GM18867 (cell line): Measurements from ENCODE around the gene MAP3K4.
"Not testable (repeated sequence)": the region's sequence is repeated elsewhere in the genome, so short reads cannot be mapped to it uniquely, and the experiment has no call there.

ENCODE experiments used
- ATAC-seq: cut with Tn5 transposase; IDR thresholded peaks from one replicate; pipeline ENCODE4 v1.9.1; 2021; ENCODE audit warnings: mild to moderate bottlenecking, moderate library complexity; ENCODE audit not compliant: unreplicated experiment

MAP3K4 gene

DNA sequence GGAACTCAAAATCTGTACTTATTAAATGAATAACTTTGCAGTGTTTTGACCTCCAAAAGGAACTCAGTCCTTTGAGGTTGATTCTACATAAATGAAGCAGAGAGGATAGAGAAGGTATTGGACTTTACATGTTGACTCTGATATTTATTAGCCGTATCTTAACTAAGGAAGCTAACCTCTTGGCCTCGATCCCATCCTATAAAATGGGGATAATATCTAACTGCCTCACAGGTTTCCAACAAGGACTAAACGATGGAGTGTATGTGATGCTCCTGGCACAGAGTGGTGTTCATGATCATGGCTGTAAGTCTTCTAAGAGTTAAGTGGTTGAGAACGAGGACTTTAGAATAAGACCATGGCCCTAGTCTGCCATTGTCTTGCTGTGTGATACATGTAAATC is 24.2 kb upstream of the MAP3K4 start:
- no peak for ATAC-seq

DNA sequence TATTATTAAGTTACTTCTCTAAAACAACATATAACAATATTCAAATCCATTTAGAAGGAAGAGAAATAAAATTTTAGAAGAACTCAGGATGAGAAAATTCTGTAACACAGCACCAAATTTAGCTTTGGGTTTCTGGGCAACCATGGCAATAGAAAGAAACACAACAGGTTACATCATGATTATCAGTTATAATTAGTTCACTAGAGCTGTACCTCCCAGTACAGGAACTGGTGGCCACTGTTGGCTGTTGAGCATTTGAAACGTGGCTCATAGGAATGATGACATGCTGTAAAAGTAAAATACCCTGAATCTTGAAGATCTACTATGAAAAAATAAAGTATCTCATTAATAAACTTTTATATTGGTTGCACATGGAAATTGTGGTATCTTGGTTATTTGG is 23.7 kb upstream of the MAP3K4 start:
- no peak for ATAC-seq

DNA sequence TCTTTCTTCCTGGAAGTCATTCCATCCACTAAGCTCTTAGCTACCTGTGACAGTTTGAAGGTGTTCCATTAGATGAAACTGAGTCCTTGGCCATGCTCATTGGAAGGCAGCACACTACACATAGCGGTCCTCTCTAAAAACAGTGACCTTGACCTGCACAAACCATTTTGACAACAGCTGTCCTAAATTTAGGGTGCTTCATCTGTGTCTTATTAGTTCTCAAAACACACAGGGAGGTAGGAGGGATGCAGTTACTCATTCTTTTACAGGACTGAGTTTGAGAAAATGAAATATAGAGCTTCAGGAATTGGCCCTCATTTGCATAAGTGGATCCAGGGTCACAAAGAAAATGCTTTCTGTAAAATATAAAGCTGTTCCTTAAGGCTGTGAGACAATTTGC is 20.4 kb upstream of the MAP3K4 start:
- no peak for ATAC-seq

DNA sequence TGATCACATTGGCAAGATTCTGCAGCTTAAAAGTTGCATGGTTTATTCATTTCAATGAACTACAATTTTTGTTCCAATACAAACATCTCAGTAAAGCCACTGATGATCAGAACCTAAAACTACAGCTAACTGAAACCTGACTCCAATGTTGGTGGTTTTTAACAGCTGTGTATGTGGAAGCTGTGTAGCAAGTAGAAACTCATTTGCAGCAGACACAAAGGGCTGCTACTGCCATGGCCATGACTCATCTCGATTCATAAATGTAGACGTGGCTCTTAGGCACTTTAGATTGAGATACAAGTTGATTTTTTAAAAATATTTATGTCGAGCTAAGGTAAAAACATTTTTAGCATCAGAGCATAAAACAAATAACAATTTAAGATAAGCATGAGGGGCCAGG is 19.5 kb upstream of the MAP3K4 start:
- ATAC-seq, result peak; percentile 93

DNA sequence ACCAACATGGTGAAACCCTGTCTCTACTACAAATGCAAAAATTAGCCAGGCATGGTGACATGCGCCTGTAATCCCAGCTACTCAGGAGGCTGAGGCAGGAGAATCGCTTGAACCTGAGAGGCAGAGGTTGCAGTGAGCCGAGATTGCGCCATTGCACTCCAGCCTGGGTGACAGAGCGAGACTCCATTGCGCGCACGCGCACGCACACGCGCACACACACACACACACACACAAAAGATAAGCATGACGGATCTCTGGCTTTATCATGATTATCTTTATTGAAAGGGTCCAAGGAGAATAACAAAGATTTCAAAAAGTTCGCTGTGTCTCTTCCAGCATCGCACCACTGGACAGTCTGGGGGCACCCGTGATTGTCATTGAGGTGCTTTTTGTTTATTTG is 19.0 kb upstream of the MAP3K4 start:
- not testable (repeated sequence) for ATAC-seq

DNA sequence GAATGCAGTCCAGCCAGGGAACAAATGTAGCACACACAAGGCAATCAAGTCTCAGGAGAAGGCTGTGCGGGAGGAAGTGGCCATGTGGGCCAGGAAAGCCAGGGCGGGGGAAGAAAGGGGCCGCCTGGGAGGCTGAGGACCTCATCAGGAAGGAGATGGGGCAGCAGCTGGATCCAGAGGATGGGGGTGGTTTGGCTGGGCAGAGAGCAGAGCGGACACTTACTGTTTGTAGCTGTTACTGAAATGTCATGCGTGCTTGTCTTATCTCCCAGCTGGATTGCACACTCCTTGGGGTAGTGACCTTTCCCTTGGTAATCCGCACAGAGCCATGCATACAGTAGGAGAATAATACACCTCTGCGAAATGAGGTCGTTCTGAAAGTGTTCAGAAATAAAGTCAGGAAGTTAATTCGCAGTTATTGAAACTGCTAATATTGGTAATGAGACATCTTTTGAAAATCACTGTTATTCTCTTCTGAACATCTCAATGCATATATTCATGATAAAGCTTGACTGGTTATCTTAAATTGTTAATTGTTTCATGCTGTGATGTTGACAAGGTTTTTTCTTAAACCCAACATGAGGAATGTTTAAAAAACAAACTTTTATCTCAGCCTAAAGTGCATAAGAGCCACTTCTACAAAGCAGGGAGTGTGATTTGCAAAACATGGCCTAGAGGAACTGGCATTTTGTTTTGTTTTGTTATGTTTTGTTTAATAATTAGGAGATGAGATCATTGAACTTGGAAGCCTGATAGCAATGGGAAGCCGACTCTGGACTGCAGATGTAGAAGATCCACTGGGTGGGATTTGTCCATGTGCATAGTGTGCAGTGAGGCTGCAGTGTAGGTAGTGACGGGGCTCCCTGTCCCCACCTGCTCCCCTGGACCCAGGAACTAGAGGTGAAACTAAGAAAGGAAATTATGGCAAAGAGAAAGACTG is 18.0 kb upstream of the MAP3K4 start:
- ATAC-seq, result no peak

DNA sequence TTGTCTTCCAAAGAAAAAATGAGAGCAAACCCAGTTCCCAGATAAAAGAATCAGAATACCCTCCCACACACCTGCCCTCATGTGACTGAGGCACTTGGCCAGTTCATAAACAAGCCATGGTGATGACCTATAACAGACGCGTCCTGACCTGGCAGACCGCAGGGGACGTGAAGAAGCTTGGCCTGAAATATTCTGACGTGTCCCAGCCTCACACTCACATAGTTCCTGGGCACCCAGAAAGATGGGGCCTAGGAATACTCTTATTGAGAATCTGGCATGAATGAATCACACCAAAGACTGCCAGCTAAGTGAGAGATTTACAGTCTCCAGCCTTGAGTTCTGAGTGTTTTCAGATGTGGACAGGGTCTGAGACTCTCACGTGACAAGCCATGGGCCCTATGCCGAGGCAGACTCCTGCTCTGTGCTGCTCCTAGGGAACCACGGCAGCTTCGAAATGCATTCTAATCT is 17.2 kb upstream of the MAP3K4 start:
- ATAC-seq, result no peak

DNA sequence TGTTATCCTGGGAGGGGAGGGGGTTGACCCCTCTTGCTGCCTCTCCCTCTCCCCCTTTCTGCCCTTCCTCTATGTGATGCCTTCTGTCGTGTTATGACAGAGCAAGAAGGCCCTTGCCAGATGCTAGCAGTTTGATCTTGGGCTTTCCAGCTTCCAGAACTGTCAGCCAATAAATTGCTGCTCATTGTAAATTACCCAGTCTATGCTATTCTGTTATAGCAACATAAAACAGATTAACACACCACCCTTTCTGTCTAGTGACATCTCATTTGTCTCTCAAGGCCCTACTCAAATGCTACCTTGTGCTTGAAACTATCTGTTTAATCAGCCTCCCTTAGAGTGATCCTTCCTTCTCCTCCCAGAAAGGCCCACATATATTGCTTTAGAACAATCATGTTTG is 16.4 kb upstream of the MAP3K4 start:
- no peak for ATAC-seq

DNA sequence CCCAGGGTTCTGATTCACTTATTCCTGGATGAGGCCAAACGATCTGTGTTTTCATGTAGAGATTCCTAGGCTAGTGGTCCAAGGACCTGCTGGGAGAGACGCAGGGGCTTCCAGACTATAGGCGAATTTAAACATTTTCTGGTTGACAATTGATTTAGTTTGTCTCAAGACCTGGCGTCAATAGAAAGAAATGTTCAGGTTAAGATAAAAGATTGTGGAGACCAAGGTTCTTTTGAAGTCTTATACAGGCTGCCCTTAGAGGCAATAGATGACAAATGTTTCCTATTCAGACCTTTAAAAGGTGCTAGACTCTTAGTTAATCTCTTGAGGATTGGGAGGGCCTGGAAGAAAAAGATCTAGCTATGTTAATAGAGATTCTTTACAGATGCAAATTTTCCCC is 15.6 kb upstream of the MAP3K4 start:
- not testable (repeated sequence) for ATAC-seq

DNA sequence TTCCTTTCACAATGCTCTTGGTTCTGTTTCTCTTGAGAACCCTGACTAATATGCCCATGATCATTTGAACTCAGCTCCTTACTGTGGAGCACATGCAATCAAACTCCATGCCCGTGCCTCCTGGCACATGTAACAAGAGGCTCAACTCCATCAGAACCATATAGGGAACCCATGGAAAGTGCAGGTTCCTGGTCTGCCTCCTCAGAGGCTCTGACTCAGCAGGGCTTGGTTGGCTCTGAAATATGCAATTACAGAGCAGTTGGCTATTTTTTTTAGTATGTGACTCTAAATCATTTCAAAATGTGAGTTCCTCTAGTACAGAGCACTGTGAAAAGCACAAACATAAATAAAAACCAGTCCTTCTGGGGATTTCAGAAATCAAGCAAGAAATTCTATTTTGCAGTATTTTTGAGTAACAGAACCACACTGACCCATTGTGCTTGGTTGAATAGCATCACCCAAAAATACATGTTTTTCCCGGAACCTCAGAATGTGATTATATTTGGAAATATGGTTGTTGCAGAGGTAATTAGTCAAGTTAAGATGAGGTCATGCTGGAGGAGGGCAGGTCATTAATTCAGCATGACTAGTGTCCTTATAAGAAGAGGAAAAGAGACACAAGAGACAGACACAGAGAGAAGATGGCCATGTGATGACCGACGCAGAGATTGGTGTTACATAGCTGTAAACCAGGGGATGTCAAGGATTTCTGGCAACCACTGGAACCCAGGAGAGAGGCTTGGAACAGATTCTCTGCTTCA is 13.2 kb upstream of the MAP3K4 start:
- ATAC-seq, result no peak

DNA sequence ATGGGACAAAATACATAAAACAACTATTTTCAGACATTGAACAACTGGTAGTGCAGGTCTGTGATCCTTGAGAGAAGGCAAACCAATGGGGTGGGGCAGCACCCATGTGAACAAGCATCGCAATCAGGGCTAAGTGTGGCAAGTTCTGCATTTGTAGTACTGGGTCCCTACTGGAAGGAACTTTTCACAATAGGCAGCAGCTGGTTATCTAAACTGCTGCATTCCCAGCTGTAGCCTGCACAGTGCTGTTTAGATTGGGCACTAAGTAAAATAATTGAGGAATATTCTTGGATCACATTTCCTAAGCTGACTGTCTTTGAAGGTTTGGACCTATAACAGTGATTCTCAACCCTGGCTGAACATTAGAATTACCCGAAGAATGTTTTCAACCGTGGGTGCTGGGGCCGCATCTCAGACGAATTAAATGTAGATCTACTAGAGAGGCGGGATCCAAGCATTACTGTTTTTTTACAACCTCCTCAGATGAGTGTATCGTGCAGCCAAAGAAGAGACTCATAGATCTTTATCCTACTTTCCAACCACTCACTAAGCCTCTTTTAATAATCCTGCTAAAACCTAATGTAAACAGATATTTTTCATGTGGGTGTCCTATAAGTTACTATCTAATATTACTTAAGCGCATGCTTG is 12.4 kb upstream of the MAP3K4 start:
- no peak for ATAC-seq

DNA sequence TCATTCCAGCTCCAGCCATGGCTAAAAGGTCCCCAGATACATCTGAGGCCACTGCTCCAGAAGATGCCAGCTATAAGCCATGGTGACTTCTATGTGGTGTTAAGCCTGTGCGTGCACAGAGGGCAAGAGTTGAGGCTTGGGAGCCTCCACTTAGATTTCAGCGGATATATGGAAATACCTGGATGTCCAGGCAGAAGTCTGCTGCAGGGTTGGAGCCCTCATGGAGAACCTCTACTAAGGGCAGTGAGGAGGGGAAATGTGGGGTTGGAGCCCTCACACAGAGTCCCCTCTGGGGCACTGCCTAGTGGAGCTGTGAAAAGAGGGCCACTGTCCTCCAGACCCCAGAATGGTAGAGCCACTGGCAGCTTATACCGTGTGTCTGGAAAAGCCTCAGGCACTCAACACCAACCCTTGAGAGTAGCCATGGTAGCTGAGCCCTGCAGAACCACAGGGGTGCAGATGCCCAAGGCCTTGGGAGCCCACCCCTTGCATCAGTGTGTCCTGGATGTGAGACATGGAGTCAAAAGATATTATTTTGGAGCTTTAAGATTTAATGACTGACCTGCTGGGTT is 8.1 kb upstream of the MAP3K4 start:
- ATAC-seq, result not testable (repeated sequence)

DNA sequence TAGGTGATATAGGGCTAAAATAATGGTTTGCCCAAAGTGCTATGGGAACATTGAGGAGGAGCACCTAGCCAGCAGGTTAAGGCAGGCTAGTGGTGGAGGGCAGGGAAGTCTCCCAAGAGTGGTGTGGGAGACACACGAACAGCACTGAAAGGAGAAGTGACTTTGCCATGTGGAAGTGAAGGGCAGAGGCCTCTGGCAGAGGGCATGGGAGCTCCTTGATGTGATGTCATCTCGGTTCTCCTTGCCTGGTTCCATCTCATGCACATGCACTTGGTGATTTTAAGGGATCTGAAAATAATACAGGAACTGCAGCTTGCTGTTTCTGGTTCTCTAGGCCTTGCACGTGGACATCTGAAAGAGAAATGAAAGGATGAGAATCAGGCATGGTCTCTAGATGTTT is 4.7 kb upstream of the MAP3K4 start:
- ATAC-seq, result no peak

DNA sequence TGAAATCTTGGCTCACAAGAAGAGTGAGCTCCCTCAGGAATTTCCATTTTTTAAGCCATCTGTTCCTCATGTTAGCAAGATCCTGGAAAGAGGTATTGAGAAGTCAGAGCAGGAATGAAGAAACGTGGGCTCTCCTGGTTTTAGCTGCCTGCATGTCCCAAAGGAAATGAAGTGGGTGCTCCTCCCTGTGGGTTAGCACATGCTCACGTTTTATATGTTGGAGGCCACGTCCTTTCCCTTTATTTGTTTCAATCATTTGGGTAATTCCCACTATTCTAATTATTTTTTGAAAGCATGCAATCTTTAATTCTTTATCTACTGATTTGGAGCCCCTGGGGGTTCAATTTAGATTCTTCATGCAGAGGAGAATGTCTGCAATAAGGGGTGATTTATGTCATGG is 4.3 kb upstream of the MAP3K4 start:
- ATAC-seq, result no peak

DNA sequence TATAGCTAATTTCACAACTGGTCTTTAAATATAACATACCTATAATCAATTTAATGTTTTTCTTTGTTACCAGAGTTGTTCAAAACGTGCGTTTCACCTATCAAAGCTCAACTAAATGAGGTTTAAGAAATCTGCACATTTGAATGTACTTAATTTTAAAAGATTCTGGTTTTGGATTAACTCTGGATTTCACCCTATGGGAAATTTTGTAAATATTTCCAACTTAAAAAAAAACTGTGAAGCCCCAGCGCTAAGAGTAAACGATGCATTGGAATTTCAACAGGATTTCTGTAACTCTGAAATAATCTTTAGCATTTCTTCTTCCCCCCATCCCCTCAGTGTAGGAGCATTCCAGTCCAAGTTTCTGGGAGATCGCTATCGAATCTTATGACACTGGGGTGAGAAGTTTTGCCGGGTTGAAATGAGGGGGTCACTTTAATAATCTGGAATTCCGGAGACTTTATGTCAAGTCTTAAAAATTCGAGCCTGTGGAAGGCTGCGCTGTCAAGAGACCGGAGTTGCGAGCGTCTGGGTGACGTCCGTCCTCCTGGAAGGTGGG is 643 bp upstream of the MAP3K4 start:
- no peak for ATAC-seq

DNA sequence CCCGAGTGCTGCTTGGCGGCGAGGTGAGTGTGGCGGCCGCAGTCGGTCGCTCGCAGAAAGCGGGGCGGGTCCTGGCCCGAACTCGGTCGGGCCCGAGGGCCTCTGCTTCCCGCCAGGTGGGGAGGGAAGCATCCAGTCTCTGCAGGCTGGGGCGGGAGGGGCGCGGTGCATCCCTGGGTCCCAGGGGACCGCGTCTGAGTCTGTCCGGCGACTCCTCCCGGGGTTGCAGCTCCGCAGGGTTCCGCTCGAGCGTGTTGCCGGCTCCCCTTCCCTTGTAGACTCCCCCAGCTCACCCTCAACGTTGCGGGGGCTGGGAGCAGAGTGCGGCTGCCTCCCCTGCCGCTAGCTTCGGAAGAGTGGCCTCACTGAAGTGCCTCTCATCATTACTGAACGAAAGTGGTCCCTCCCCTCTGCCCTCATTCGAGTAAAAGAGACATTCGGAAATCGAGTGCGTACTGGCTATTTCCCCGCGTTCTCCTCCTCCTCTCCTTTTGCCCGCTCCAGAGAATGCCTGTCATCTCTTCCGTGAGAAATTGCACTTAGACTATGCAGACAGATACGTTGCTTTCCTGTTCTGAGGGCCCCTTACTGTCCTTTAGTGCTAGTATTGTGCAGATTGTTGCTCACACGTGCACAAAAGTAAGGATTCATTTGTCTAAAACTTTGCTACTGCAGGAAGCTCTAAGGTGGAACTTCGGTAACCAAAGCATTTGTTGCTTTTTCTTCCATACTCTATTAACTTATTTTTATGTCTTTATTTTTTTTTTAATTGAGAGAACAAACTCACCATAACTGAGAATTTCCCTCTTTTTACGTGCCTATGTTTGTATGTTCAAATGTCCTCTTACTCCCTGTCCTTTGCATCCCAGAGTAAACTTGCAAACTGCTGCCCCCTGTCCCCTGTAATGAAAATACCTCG is 751 bp downstream of the MAP3K4 start:
- ATAC-seq, result peak; percentile 47

DNA sequence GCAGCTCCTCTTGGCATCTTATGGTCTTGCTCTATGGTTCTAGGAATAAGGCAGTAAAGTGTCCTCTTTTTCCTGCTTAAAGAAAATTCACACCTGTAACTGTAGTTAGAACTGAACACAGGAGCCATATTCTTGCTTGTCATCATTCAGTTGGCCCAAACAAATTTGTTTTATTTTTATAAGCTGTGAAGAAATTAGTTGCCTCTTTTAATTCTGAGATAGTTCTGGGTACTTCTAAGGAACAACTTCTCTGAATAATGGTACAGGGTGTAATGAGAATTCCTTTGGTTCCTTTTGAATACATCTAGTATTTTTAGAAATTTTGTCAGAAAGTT is 1.4 kb downstream of the MAP3K4 start:
- ATAC-seq, result no peak

DNA sequence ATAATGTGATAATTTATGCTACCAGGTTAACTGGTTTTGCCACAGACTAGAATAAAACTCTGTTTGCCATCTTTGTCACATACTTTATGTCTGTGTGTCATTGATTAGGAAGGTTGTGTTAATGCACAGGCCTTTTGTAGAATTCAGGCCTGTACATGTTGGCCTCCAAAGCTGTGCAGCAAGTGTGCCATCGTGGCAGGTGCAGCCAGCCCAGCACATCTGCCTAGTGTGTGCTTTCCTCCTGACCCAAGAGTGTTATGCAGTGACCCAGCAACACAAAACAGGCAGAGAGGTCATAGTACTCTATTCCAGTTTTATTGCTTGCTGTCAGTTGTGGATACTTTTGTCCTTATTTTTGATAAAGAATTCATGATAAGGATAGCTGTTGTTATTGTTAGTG is 3.7 kb downstream of the MAP3K4 start:
- no peak for ATAC-seq

DNA sequence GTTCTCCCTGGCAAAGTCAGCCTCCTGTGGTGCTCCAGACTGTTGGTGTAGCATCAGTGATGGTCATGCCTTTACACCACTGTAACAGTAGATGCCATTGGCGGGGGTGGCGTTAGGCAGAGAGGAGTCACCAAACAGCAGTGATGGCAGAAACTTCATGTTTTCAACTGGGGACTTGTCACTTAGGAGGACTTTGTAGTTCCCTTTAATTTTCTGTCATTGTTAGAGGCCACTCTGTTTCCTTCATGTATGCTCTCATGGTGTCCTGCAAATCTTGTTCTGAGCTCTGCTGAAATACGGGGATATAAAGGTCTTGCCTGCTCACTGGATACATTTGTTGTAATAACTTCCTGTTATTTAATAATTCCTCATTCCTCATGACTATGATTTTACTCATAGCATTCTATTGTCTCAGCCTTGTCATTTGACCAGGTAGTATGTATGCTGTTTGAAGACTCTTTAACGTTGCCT is 4.6 kb downstream of the MAP3K4 start:
- no peak for ATAC-seq

DNA sequence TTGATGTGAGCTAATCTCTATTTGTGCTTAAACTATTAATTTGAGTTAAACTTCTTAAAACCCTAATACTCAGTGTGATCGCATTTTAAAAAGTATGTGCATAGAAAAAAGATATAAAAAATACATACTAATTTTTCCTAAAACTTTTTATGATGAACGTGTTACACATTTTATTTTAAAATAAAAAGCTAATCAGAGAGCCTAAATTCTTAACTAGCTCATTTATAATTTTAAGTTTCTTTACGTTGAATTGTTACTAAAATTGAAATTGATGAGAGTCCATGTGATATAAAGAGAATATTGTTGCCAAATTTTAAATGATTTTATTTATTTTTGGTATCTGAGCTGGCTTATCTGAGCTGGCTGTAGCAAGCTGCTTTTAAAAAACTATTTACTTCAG is 6.6 kb downstream of the MAP3K4 start:
- no peak for ATAC-seq
